Prostate gland (tissue), 2 donors: Measurements from ENCODE around the gene BTBD9.

Experiments
- POLR2AphosphoS5 ChIP-seq: sonication (generic); formaldehyde crosslinking; IDR thresholded peaks from one replicate; pipeline ENCODE4 v1.6.1; 2017; ENCODE audit warnings: antibody characterized with exemption
- TF ChIP-seq, protein P1 (sequence below), 4 experiments: fragments of 200-600 bp in 2 of 4; fragments of 450-650 bp in 2 of 4; sonication (generic) in 2 of 4; IDR thresholded peaks; 1 replicate in 3 of 4; 2 replicates in 1 of 4; pipeline ENCODE4 v1.5.1; 2016 to 2019; ENCODE audit warnings: antibody characterized with exemption in 4 of 4, mild to moderate bottlenecking in 2 of 4, moderate library complexity in 2 of 4

- TF ChIP-seq, protein P1, sequence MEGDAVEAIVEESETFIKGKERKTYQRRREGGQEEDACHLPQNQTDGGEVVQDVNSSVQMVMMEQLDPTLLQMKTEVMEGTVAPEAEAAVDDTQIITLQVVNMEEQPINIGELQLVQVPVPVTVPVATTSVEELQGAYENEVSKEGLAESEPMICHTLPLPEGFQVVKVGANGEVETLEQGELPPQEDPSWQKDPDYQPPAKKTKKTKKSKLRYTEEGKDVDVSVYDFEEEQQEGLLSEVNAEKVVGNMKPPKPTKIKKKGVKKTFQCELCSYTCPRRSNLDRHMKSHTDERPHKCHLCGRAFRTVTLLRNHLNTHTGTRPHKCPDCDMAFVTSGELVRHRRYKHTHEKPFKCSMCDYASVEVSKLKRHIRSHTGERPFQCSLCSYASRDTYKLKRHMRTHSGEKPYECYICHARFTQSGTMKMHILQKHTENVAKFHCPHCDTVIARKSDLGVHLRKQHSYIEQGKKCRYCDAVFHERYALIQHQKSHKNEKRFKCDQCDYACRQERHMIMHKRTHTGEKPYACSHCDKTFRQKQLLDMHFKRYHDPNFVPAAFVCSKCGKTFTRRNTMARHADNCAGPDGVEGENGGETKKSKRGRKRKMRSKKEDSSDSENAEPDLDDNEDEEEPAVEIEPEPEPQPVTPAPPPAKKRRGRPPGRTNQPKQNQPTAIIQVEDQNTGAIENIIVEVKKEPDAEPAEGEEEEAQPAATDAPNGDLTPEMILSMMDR (IDR thresholded peaks at IDR 0.05): no peak
- no peak for TF ChIP-seq POLR2AphosphoS5
These were observed 201.6 kb downstream of the BTBD9 start for GRCh38 chr6:38438097-38438496.
